GM13977 (cell line): ENCODE results near the gene GNB5.

Experiments
- DNase-seq: peaks from one replicate; pipeline ENCODE4 v3.0.0; 2012; ENCODE audit warnings: low spot score
- in situ Hi-C: fragments of 300-500 bp; cut with MboI; formaldehyde crosslinking; loops from one replicate; pipeline ENCODE4 v1.12.0; 2022; ENCODE audit warnings: low sequenced_read_pairs, low pct_unique_long_range_greater_than_20kb, mixed read lengths, inconsistent platforms; ENCODE audit not compliant: unreplicated experiment
- TF ChIP-seq, protein P1 (sequence below): IDR thresholded peaks from 2 replicates; pipeline ENCODE4 v1.5.1; 2012; ENCODE audit warnings: mild to moderate bottlenecking, control low read depth; ENCODE audit not compliant: insufficient read depth; ENCODE audit errors: extremely low read depth, missing control alignments

The GNB5 gene

DNA sequence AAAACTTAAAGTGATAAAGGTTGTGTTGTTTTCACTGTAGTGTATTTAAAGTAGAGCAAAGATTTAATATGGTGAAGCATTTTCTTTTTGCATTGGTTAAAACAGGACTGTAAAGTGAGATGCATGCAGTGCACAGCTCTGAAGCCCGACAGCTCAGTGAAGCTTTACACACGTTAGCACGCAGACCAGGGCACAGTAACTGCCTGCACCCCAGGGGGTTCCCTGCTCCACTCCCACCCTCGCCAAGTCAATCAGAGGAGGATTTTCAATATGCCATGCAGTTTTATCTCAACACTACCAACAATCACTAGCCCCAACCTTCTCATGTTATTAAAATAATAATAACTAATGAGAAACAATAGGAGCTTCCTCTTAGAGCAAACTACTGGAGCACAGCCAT, 50.5 kb downstream of the GNB5 start:
- in situ Hi-C loops, result no loop called here
- DNase-seq, result no peak
- TF ChIP-seq, protein P1, sequence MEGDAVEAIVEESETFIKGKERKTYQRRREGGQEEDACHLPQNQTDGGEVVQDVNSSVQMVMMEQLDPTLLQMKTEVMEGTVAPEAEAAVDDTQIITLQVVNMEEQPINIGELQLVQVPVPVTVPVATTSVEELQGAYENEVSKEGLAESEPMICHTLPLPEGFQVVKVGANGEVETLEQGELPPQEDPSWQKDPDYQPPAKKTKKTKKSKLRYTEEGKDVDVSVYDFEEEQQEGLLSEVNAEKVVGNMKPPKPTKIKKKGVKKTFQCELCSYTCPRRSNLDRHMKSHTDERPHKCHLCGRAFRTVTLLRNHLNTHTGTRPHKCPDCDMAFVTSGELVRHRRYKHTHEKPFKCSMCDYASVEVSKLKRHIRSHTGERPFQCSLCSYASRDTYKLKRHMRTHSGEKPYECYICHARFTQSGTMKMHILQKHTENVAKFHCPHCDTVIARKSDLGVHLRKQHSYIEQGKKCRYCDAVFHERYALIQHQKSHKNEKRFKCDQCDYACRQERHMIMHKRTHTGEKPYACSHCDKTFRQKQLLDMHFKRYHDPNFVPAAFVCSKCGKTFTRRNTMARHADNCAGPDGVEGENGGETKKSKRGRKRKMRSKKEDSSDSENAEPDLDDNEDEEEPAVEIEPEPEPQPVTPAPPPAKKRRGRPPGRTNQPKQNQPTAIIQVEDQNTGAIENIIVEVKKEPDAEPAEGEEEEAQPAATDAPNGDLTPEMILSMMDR, result no peak

DNA sequence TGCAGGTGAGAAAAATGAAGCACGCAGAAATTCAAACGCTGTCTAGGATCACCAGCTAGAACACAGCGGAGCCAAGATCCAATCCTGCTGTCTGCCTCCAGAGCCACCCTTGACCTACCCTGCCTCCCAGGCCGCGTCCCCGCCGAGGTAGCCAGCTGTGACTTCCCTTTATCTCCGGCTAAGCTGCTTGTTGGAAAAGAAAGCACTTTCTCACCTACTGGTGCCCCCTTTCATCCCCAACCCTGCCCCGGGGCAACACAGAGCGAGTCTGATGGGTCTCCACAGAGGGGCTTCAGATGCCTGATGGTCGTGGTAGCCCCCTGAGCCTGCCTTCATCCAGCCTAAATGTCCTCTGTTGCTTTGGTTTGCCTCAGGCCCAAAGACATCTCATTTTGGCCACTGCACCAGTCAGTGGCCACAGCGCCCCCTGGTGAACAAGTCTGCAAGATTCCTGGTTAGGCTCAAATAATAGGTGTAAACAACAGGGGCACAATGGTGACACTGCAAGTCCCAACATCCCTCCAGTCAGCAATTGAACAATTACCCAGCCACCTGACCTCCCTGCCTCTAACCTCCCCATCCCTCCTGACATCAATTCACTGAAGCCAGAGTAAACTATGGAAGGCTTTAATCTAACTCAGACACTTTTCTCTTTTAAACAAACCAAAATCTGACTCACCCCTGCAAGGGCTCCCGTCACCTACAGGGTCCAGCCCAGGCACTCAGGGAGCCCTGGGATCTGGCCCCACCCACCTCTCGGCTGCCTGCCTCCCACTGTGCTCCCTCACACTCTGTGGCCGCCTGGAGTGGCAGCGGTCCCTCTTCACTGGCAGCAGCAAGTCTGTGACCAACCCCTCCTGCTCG, 51.4 kb downstream of the GNB5 start:
- TF ChIP-seq, protein P1, result peak; percentile 89
- peak; percentile 82 for DNase-seq
- in situ Hi-C loops, result loop anchor here (10.0 kb wide), 1 partner anchor 155 kb away; no protein-coding TSS in a partner anchor

DNA sequence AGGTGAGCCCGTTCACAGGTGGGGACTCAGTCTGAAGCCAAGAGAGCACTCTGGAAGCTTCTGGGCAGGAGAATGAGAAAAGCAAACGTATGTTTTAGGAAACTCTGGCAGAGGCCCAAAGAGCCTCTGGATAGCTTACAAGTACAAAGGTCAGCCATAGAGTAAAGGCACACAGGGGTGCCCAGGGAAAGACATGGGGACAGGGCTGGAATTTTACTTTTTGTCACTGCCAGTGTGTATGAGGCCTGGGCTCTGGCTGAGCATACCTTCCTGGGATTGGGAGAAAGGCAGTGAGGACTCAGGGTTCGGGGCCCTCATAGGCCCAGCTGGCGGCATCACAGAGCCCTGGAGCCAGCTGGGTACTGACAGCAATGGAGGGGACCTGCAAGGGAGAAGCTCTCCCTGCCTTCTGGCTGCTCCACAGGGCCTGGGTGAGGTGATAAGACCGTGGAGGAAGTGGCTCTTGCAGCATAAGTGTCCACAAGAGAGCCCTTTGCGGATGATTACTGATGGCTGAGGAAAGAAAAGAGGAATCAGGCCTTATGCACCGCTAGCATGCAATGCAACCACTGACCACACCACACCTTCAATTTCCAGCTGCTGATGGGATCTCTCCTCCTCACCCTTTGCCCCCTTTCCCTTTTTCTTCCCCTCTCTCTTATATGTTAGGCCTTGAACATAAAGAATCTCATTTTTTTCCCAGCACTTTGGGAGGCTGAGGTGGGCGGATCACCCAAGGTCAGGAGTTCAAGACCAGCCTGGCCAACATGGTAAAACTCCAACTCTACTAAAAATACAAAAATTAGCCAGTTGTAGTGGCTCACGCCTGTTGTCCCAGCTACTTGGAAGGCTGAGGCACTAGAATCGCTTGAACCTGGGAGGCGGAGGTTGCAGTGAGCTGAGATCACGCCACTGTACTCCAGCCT, 53.5 kb downstream of the GNB5 start:
- in situ Hi-C loops, result loop anchor here (10.0 kb wide), 1 partner anchor 153 kb away; no protein-coding TSS in a partner anchor
- TF ChIP-seq, protein P1, result no peak
- no peak for DNase-seq

DNA sequence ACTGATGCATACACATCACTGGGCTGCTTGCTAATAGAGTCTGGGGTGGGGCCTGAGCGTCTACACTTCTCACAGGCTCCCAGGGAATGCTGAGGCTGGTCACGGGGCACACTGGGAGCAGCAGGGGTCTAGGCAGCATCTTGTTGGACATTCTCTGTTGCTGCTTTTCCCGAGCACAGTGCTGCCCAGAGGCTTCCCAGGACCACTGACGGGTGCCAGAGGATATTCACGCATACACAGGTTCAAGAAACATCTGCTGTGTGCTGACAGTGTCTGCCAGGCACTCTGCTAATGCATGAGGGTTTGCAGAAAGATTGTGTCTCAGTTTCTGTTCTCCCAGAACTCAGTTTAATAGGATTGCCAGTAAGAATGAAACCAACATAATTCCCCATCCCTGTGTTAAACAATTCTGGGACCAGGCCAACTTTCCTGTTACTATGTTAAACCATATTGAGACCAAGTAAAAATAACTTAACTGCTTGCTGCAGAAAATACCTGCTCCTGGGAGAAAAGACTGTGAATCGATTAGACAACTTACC, 54.7 kb downstream of the GNB5 start:
- in situ Hi-C loops, result loop anchor here (10.0 kb wide), 1 partner anchor 152 kb away; no protein-coding TSS in a partner anchor

DNA sequence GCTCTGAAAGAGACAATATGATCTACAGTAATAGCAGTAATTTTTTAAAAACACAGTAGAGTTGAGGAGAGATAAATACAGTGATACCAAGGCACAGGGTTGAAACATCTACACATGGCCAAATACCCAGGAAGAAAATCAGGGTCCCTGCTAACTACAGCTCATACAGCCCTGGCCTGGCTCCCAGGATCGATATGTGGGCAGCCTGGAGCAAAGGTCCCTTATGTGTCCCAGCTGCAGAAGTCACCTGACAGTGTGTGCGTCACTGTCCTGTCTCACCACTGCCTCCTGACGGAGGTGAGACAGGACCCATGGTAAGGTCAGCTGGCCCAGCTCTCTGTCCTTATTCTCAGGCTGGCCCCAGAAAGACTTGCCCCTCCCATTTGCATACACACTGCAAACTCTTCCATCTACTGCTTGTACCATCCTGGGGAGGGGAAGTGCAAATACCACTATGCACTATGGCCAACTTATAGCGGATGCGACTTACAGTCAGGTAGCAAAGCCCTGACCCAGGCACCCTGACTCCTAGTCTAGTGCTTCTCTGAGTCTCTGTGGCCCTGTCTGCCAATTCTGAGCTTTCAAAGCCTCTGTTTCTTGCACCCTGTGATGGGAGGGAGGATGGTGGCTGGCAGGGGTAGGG, 56.6 kb downstream of the GNB5 start:
- TF ChIP-seq, protein P1, result no peak
- no peak for DNase-seq
- in situ Hi-C loops, result loop anchor here (10.0 kb wide), 1 partner anchor 150 kb away; no protein-coding TSS in a partner anchor

More for the DNA sequence above, 54.7 kb downstream of the GNB5 start:
- TF ChIP-seq, protein P1, result no peak
- no peak for DNase-seq
